Esophagus muscularis mucosa (tissue), 4 donors: Measurements from ENCODE around the gene NIPAL4. TPM values are rescaled to one million over a fixed set of nuclear protein-coding genes. Genes with fewer than 3 reads are reported as not detected.

Source experiments
- DNase-seq: peaks from one replicate; pipeline ENCODE4 v3.0.0-alpha.2; 2017; ENCODE audit errors: extremely low spot score
- H3K27ac ChIP-seq, 4 donors: fragments of 200-600 bp; sonication (generic); replicated peaks in 1 of 4; 1 replicate in 3 of 4; 2 replicates in 1 of 4; pipeline ENCODE4 v1.5.1; 2016 to 2019; ENCODE audit warnings: mild to moderate bottlenecking in 1 of 4
- H3K27me3 ChIP-seq, 4 donors: fragments of 200-600 bp; sonication (generic); one replicate each; pipeline versions ENCODE4 v1.5.1 to v1.6.0; 2016 to 2019
- H3K36me3 ChIP-seq, 4 donors: fragments of 200-600 bp; sonication (generic); one replicate each; pipeline ENCODE4 v1.5.1; 2016 to 2019
- H3K4me1 ChIP-seq, 4 donors: fragments of 200-600 bp; sonication (generic); one replicate each; pipeline ENCODE4 v1.5.1; 2016 to 2019
- H3K4me3 ChIP-seq, 4 donors: fragments of 200-600 bp; sonication (generic); 1 replicate in 2 of 4; 2 replicates in 2 of 4; pipeline ENCODE4 v1.5.1; 2016 to 2019; ENCODE audit warnings: mild to moderate bottlenecking in 4 of 4, moderate library complexity in 1 of 4
- H3K9me3 ChIP-seq, 4 donors: fragments of 200-600 bp; sonication (generic); 1 replicate in 3 of 4; 2 replicates in 1 of 4; pipeline ENCODE4 v1.5.1; 2016 to 2019
- CTCF ChIP-seq, 3 experiments: fragments of 200-600 bp in 2 of 3; fragments of 450-650 bp in 1 of 3; sonication (generic) in 2 of 3; IDR thresholded peaks; one replicate each; pipeline ENCODE4 v1.5.1; 2017 to 2019; ENCODE audit warnings: antibody characterized with exemption in 3 of 3, mild to moderate bottlenecking in 2 of 3, moderate library complexity in 1 of 3
- EP300 ChIP-seq: sonication (generic); formaldehyde crosslinking; IDR thresholded peaks from one replicate; pipeline ENCODE4 v1.6.1; 2017; ENCODE audit warnings: antibody characterized with exemption
- POLR2A ChIP-seq: fragments of 450-650 bp; IDR thresholded peaks from one replicate; pipeline ENCODE4 v1.6.1; 2017; ENCODE audit warnings: antibody characterized with exemption, moderate library complexity, mild to moderate bottlenecking, low read depth
- POLR2AphosphoS5 ChIP-seq, 2 donors: sonication (generic); formaldehyde crosslinking; IDR thresholded peaks; one replicate each; pipeline ENCODE4 v1.6.1; 2017; ENCODE audit warnings: antibody characterized with exemption in 2 of 2
- WGBS: methylation state at CpG from one replicate; pipeline ENCODE4 v1.1.5; 2018; 5-methylcytosine and 5-hydroxymethylcytosine counted together
- intact Hi-C: fragments of 100-400 bp; cut with DNase I; formaldehyde crosslinking; loops from one replicate; pipeline ENCODE4 v1.15.1; 2023
- total RNA-seq, 4 donors: library from RNA; depleted of rRNA; stranded (reverse); fragments of >200 nt; gene quantifications; one replicate each; pipeline versions ENCODE4 v1.1.0 to v1.2.1, GENCODE V29; 2016

NIPAL4 gene
- total RNA-seq, 4 donors from 2014 or later, result 1.6 to 4.2 (median 2.6) TPM

- peak overlapping the region; percentile 86 to 90 (median 88) for H3K27ac ChIP-seq
- 93% methylated on average over 8 of the region's 8 CpGs for WGBS
- no peaks in the 10 kb centered on the region for H3K27me3 ChIP-seq
- peaks cover 0 to 24% (median 6%) of the 10 kb centered on the region in 4 donors for H3K36me3 ChIP-seq
- no peaks in the 10 kb centered on the region for H3K9me3 ChIP-seq
- no peak for DNase-seq
- peaks cover 35 to 85% (median 74%) of the 10 kb centered on the region in 4 donors for H3K4me1 ChIP-seq
- intact Hi-C loops, result no loop called here
- no peak overlapping the region for H3K4me3 ChIP-seq
- TF ChIP-seq POLR2A (no peak), POLR2AphosphoS5 (IDR thresholded peaks at IDR 0.05) (no peak), CTCF (IDR thresholded peaks at IDR 0.05) (no peak), EP300 (no peak)
Measured at GRCh38 chr5:157513182-157513581, 53.2 kb downstream of the NIPAL4 start.

GRCh38 chr5:157514974-157515373, 55.0 kb downstream of the NIPAL4 start:
- 59% methylated on average over 2 of the region's 2 CpGs for WGBS
- H3K4me3 ChIP-seq, result no peak overlapping the region
- intact Hi-C loops, result loop anchor here (5.0 kb wide), 1 partner anchor 47 kb away; no protein-coding TSS in a partner anchor
- H3K27me3 ChIP-seq, result no peaks in the 10 kb centered on the region
- TF ChIP-seq POLR2AphosphoS5 (IDR thresholded peaks at IDR 0.05), result no peak
- no peak for TF ChIP-seq EP300
- TF ChIP-seq POLR2A, result no peak
- TF ChIP-seq CTCF (IDR thresholded peaks at IDR 0.05), result no peak
- H3K27ac ChIP-seq, result peak overlapping the region; percentile 86 to 90 (median 88)
- H3K9me3 ChIP-seq, result no peaks in the 10 kb centered on the region
- H3K4me1 ChIP-seq, result peaks cover 35 to 92% (median 76%) of the 10 kb centered on the region in 4 donors
- DNase-seq, result no peak
- peaks cover 0 to 22% (median 4%) of the 10 kb centered on the region in 4 donors for H3K36me3 ChIP-seq

- intact Hi-C loops, result loop anchor here (5.0 kb wide), 1 partner anchor 46 kb away; no protein-coding TSS in a partner anchor
- TF ChIP-seq POLR2AphosphoS5 (IDR thresholded peaks at IDR 0.05) (peak in 1 of 2 donors; percentile 22), EP300 (no peak)
- H3K9me3 ChIP-seq, result no peaks in the 10 kb centered on the region
- peak overlapping the region; percentile 86 to 90 (median 88) for H3K27ac ChIP-seq
- H3K27me3 ChIP-seq, result no peaks in the 10 kb centered on the region
- no peak overlapping the region for H3K4me3 ChIP-seq
- 20% methylated on average over 2 of the region's 3 CpGs for WGBS
- H3K36me3 ChIP-seq, result peaks cover 0 to 22% (median 4%) of the 10 kb centered on the region in 4 donors
- H3K4me1 ChIP-seq, result peaks cover 37 to 95% (median 78%) of the 10 kb centered on the region in 4 donors
- no peak for DNase-seq
Measured at GRCh38 chr5:157516006-157516405, 56.0 kb downstream of the NIPAL4 start.

- 46% methylated on average over 5 of the region's 5 CpGs for WGBS
- peak overlapping the region; percentile 86 to 90 (median 88) for H3K27ac ChIP-seq
- intact Hi-C loops, result loop anchor here (5.0 kb wide), 1 partner anchor 46 kb away; no protein-coding TSS in a partner anchor
- H3K9me3 ChIP-seq, result no peaks in the 10 kb centered on the region
- H3K36me3 ChIP-seq, result peaks cover 0 to 22% (median 4%) of the 10 kb centered on the region in 4 donors
- no peak overlapping the region for H3K4me3 ChIP-seq
- peaks cover 39 to 95% (median 78%) of the 10 kb centered on the region in 4 donors for H3K4me1 ChIP-seq
- no peaks in the 10 kb centered on the region for H3K27me3 ChIP-seq
- DNase-seq, result no peak
- no peak for TF ChIP-seq CTCF (IDR thresholded peaks at IDR 0.05)
- peak; percentile 85 to 86 for TF ChIP-seq POLR2AphosphoS5 (IDR thresholded peaks at IDR 0.05)
- TF ChIP-seq EP300, result peak; percentile 10
- TF ChIP-seq POLR2A, result no peak
Measured at GRCh38 chr5:157516626-157517325, 56.8 kb downstream of the NIPAL4 start.

GRCh38 chr5:157518963-157519362, 59.0 kb downstream of the NIPAL4 start:
- H3K27ac ChIP-seq, result peak overlapping the region; percentile 86 to 90 (median 88)
- 71% methylated on average over 6 of the region's 6 CpGs for WGBS

More at GRCh38 chr5:157518963-157519362, 59.0 kb downstream of the NIPAL4 start:
- peaks cover 29 to 95% (median 82%) of the 10 kb centered on the region in 4 donors for H3K4me1 ChIP-seq
- no peak overlapping the region for H3K4me3 ChIP-seq
- TF ChIP-seq POLR2AphosphoS5 (IDR thresholded peaks at IDR 0.05) (no peak), EP300 (no peak), CTCF (IDR thresholded peaks at IDR 0.05) (no peak), POLR2A (no peak)
- DNase-seq, result no peak
- H3K9me3 ChIP-seq, result no peaks in the 10 kb centered on the region
- H3K27me3 ChIP-seq, result no peaks in the 10 kb centered on the region
- H3K36me3 ChIP-seq, result peaks cover 0 to 13% (median 4%) of the 10 kb centered on the region in 4 donors
- intact Hi-C loops, result loop anchor here (5.0 kb wide), 1 partner anchor 43 kb away; no protein-coding TSS in a partner anchor
